ENCODE results near the gene RICTOR.

RICTOR gene

GRCh38 chr5:38938973-38939372 lies 135.2 kb downstream of the RICTOR start:
- DNase-seq (ENCODE audit: low spot score) = no peak

GRCh38 chr5:38938424-38938823 lies 135.8 kb downstream of the RICTOR start:
- no peak for DNase-seq (ENCODE audit: low spot score)

- no peak for DNase-seq (ENCODE audit: low spot score)
These were observed 137.9 kb downstream of the RICTOR start for GRCh38 chr5:38936269-38936668.

GRCh38 chr5:38935437-38935836 lies 138.8 kb downstream of the RICTOR start:
- DNase-seq (ENCODE audit: low spot score) = no peak

GRCh38 chr5:38932854-38933408 lies 141.3 kb downstream of the RICTOR start:
- no peak for DNase-seq (ENCODE audit: low spot score)

- DNase-seq (ENCODE audit: low spot score) = no peak
These were observed 142.5 kb downstream of the RICTOR start for GRCh38 chr5:38931731-38932130.

- no peak for DNase-seq (ENCODE audit: low spot score)
These were observed 144.4 kb downstream of the RICTOR start for GRCh38 chr5:38929838-38930237.

GRCh38 chr5:38927470-38927869 lies 146.7 kb downstream of the RICTOR start:
- DNase-seq (ENCODE audit: low spot score) = no peak

GRCh38 chr5:38926121-38926520 lies 148.1 kb downstream of the RICTOR start:
- DNase-seq (ENCODE audit: low spot score) = no peak

GRCh38 chr5:38925154-38925925 lies 148.9 kb downstream of the RICTOR start:
- peak; percentile 71 for DNase-seq (ENCODE audit: low spot score)

GRCh38 chr5:38923661-38924451 lies 150.3 kb downstream of the RICTOR start:
- DNase-seq (ENCODE audit: low spot score) = peak; percentile 59

GRCh38 chr5:38922199-38922598 lies 152.0 kb downstream of the RICTOR start:
- DNase-seq (ENCODE audit: low spot score) = peak; percentile 67

GRCh38 chr5:38921174-38921573 lies 153.0 kb downstream of the RICTOR start:
- no peak for DNase-seq (ENCODE audit: low spot score)

- DNase-seq (ENCODE audit: low spot score) = no peak
These were observed 157.4 kb downstream of the RICTOR start for GRCh38 chr5:38916802-38917201.

- DNase-seq (ENCODE audit: low spot score) = no peak
These were observed 160.5 kb downstream of the RICTOR start for GRCh38 chr5:38913714-38914113.

GRCh38 chr5:38911933-38912332 lies 162.3 kb downstream of the RICTOR start:
- DNase-seq (ENCODE audit: low spot score) = no peak

- no peak for DNase-seq (ENCODE audit: low spot score)
These were observed 167.7 kb downstream of the RICTOR start for GRCh38 chr5:38906503-38906902.

GRCh38 chr5:38905516-38905915 lies 168.7 kb downstream of the RICTOR start:
- DNase-seq (ENCODE audit: low spot score) = no peak

GRCh38 chr5:38899936-38900335 lies 174.3 kb downstream of the RICTOR start:
- no peak for DNase-seq (ENCODE audit: low spot score)

- DNase-seq (ENCODE audit: low spot score) = no peak
These were observed 177.4 kb downstream of the RICTOR start for GRCh38 chr5:38896760-38897159.

- DNase-seq (ENCODE audit: low spot score) = no peak
These were observed 181.8 kb downstream of the RICTOR start for GRCh38 chr5:38892363-38892762.

GRCh38 chr5:38891563-38891962 lies 182.6 kb downstream of the RICTOR start:
- no peak for DNase-seq (ENCODE audit: low spot score)

GRCh38 chr5:38889424-38889823 lies 184.8 kb downstream of the RICTOR start:
- no peak for DNase-seq (ENCODE audit: low spot score)
